ENCODE data around the gene CCT7.

DNA sequence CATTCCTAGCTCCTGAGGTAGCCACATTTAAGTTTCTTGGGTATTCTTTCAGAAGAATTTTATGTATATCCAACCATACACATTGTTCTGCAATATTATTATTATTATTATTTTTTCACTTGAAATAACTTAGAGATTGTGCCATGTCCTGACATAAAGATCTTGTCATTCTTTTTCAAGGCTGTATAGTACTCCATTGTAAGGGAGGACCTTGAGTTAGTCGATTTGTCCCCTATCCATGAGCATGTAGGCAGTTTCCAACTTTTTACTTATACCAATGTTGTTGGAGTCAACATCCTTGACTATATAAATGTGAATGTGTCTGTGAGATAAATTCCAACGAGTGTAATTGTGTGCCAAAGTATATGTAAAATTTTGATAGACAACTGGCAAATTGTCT, 60.1 kb downstream of the CCT7 start:
- TF ChIP-seq, protein P1, sequence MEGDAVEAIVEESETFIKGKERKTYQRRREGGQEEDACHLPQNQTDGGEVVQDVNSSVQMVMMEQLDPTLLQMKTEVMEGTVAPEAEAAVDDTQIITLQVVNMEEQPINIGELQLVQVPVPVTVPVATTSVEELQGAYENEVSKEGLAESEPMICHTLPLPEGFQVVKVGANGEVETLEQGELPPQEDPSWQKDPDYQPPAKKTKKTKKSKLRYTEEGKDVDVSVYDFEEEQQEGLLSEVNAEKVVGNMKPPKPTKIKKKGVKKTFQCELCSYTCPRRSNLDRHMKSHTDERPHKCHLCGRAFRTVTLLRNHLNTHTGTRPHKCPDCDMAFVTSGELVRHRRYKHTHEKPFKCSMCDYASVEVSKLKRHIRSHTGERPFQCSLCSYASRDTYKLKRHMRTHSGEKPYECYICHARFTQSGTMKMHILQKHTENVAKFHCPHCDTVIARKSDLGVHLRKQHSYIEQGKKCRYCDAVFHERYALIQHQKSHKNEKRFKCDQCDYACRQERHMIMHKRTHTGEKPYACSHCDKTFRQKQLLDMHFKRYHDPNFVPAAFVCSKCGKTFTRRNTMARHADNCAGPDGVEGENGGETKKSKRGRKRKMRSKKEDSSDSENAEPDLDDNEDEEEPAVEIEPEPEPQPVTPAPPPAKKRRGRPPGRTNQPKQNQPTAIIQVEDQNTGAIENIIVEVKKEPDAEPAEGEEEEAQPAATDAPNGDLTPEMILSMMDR (IDR thresholded peaks at IDR 0.05; ENCODE audit: control extremely low read depth in 1 of 3, insufficient read depth in 1 of 3, low read depth in 1 of 3, low read length in 3 of 3): no peak
- TF ChIP-seq EZH2 (IDR thresholded peaks at IDR 0.05; ENCODE audit: low read depth, low read length, severe bottlenecking) (no peak), EP300 (IDR thresholded peaks at IDR 0.05; ENCODE audit: borderline replicate concordance in 1 of 2, low read depth in 2 of 2, low read length in 2 of 2) (no peak), POLR2A (IDR thresholded peaks at IDR 0.05; ENCODE audit: control extremely low read depth in 1 of 2, low read depth in 2 of 2, low read length in 2 of 2) (no peak), ZNF274 (IDR thresholded peaks at IDR 0.05; ENCODE audit: borderline replicate concordance, extremely low read depth, low read length) (no peak), RAD21 (IDR thresholded peaks at IDR 0.05 in 1 of 2, conservative IDR thresholded peaks at IDR 0.05 in 1 of 2; ENCODE audit: low read depth in 2 of 2, low read length in 2 of 2) (no peak)

Data from H1 (cell line).